ENCODE results near the gene CREBRF. TPM values are rescaled to one million over a fixed set of nuclear protein-coding genes. Genes with fewer than 3 reads are reported as not detected.

Gene CREBRF
- total RNA-seq, 1 donor from 2014 or later = 39.8 TPM

GRCh38 chr5:173155912-173156311, 99.8 kb downstream of the CREBRF start:
- DNase-seq = peak; percentile 21

- no peak for DNase-seq
Observed at GRCh38 chr5:173158366-173158765, 102.2 kb downstream of the CREBRF start.

- no peak for DNase-seq
Observed at GRCh38 chr5:173159256-173159655, 103.1 kb downstream of the CREBRF start.

- no peak for DNase-seq
Observed at GRCh38 chr5:173161148-173161547, 105.0 kb downstream of the CREBRF start.

- no peak for DNase-seq
Observed at GRCh38 chr5:173163219-173163618, 107.1 kb downstream of the CREBRF start.

GRCh38 chr5:173165177-173166016, 109.2 kb downstream of the CREBRF start:
- DNase-seq = no peak

- no peak for DNase-seq
Observed at GRCh38 chr5:173172166-173172565, 116.0 kb downstream of the CREBRF start.

GRCh38 chr5:173175523-173175922, 119.4 kb downstream of the CREBRF start:
- DNase-seq = no peak

GRCh38 chr5:173178369-173178910, 122.3 kb downstream of the CREBRF start:
- DNase-seq = no peak

- DNase-seq = no peak
Observed at GRCh38 chr5:173180331-173180730, 124.2 kb downstream of the CREBRF start.

GRCh38 chr5:173187054-173187743, 131.0 kb downstream of the CREBRF start:
- no peak for DNase-seq

GRCh38 chr5:173188280-173188679, 132.1 kb downstream of the CREBRF start:
- no peak for DNase-seq

Small RNA genes lying within 50 kb of the gene (small RNA-seq; reads per million reads assigned to genes)
- gene RF00019 (not detected), gene SNORA74B (14.4 reads per million, percentile 93 among the genes with 10 or more reads in this experiment)

Other genes with a start within 250 kb of the CREBRF start
- gene ERGIC1, start 222.1 kb upstream of the CREBRF start, total RNA-seq = 41.5 TPM
- 29.8 TPM for gene RPL26L1, start 96.9 kb upstream of the CREBRF start, total RNA-seq
- 43.5 TPM for gene ATP6V0E1, start 72.6 kb upstream of the CREBRF start, total RNA-seq
- 15.6 TPM for gene BNIP1, start 88.2 kb downstream of the CREBRF start, total RNA-seq
- not detected for gene NKX2-5, start 178.9 kb downstream of the CREBRF start, total RNA-seq